Heart right ventricle (tissue), 16 donors: ENCODE results near the gene NPHP3. TPM values are rescaled to one million over a fixed set of nuclear protein-coding genes. Genes with fewer than 3 reads are reported as not detected.

Experiments
- ATAC-seq, 8 donors: fragments of 200-7000 bp; cut with Tn5 transposase; one replicate each; pipeline ENCODE4 v1.9.1; 2020; ENCODE audit warnings: mild to moderate bottlenecking in 8 of 8, moderate library complexity in 8 of 8, moderate number of reproducible peaks in 1 of 8
- DNase-seq, 2 donors: peaks; one replicate each; pipeline ENCODE4 v3.0.0-alpha.2; 2020
- H3K27ac ChIP-seq, 10 donors: fragments of 200-600 bp; sonication (generic) in 2 of 10; one replicate each; pipeline versions ENCODE4 v1.5.0 to v1.8.0; 2020 to 2022; ENCODE audit warnings: mild to moderate bottlenecking in 3 of 10
- H3K27me3 ChIP-seq, 7 donors: fragments of 200-600 bp; one replicate each; pipeline ENCODE4 v1.8.0; 2021 to 2022; ENCODE audit warnings: mild to moderate bottlenecking in 2 of 7
- H3K36me3 ChIP-seq, 9 donors: fragments of 200-600 bp; sonication (generic) in 1 of 9; one replicate each; pipeline versions ENCODE4 v1.5.0 to v1.8.0; 2020 to 2022; ENCODE audit warnings: mild to moderate bottlenecking in 2 of 9
- H3K4me1 ChIP-seq, 9 donors: fragments of 200-600 bp; sonication (generic) in 1 of 9; one replicate each; pipeline versions ENCODE4 v1.5.0 to v1.8.0; 2020 to 2022; ENCODE audit warnings: mild to moderate bottlenecking in 4 of 9
- H3K4me3 ChIP-seq, 10 donors: fragments of 200-600 bp; sonication (generic) in 2 of 10; one replicate each; pipeline versions ENCODE4 v1.5.0 to v1.8.0; 2020 to 2022; ENCODE audit warnings: mild to moderate bottlenecking in 7 of 10, moderate library complexity in 2 of 10
- H3K9me3 ChIP-seq, 11 donors: fragments of 200-600 bp in 10 of 11; sonication (generic) in 2 of 11; one replicate each; pipeline versions ENCODE4 v1.5.0 to v1.8.0; 2013 to 2022; ENCODE audit warnings: mild to moderate bottlenecking in 2 of 11, control low read depth in 1 of 11, moderate library complexity in 1 of 11
- CTCF ChIP-seq, 9 donors: fragments of 200-600 bp; sonication (generic) in 2 of 9; IDR thresholded peaks; one replicate each; pipeline versions ENCODE4 v1.5.0 to v1.8.0; 2021 to 2022; ENCODE audit warnings: antibody characterized with exemption in 9 of 9, mild to moderate bottlenecking in 5 of 9, moderate library complexity in 1 of 9
- WGBS, 2 donors: extraction: QIAGEN DNeasy Blood & Tissue Kit; methylation state at CpG; one replicate each; pipeline ENCODE4 v1.1.7; 2013; ENCODE audit warnings: inconsistent platforms in 1 of 2; 5-methylcytosine and 5-hydroxymethylcytosine counted together
- intact Hi-C, 10 donors: fragments of 100-400 bp; cut with DNase I; formaldehyde crosslinking; loops; one replicate each; pipeline versions ENCODE4 v1.11.1 to v1.14.2; 2022
- polyA plus RNA-seq, 2 donors: library from polyadenylated mRNA; stranded (reverse); fragments of 200-250 nt; gene quantifications; one replicate each; pipeline ENCODE4 v1.2.3, GENCODE V29; 2013
- total RNA-seq, 10 donors: library from RNA; stranded (reverse); fragmentation: NEBNext Ultra II Directional in 3 of 10; extraction: Animal tissue kit (Norgen Biotek cat#: 25700) in 3 of 10; gene quantifications; one replicate each; pipeline versions ENCODE4 v1.2.1 to v1.2.4, GENCODE V29; 2021 to 2023
- donor health status: Arrhythmogenic right ventricular cardiomyopathy.
- donor health status: ischemic (EF 13 %, LVEDD 7.1; RV severe dilation, severe dysfunction).
- donor health status: healthy with polysubstance abuse.
- donor health status: DM: no; HTN: yes; CAD: no.
- donor health status: DM: no; HTN: no; CAD: no.
- donor health status: ischemic (EF 25% LVEDD 6.9; RV normal size, moderate dysfunction).
- donor health status: ischemic (EF 25% LVEDD 5.7; RV mildly dilated, moderate dysfunction).
- donor health status: healthy.
- donor health status: DM: yes; HTN: yes; CAD: no.
- donor health status: Ischemic cardiomyopathy.
- donor health status: ischemic (EF 35%, LVEDD 5.7; RV mildly dilated, moderate dysfunction).
- donor health status: nonischemic (EF 11% LVEDD 7.7; RV severe dilation, severe dysfunction).
- donor health status: DM: yes; HTN: yes; CAD: no.
- donor health status: PGD.
- donor health status: ischemic (EF 29% LVEDD 5.4; RV normal size, mild dysfunction).
- donor health status: nonischemic (EF 23%, LVEDD 6.1; RV moderate dilation, normal function).

NPHP3 gene
- total and polyA plus RNA-seq, 12 donors = 3.8 to 21.3 (median 10.2) TPM

DNA sequence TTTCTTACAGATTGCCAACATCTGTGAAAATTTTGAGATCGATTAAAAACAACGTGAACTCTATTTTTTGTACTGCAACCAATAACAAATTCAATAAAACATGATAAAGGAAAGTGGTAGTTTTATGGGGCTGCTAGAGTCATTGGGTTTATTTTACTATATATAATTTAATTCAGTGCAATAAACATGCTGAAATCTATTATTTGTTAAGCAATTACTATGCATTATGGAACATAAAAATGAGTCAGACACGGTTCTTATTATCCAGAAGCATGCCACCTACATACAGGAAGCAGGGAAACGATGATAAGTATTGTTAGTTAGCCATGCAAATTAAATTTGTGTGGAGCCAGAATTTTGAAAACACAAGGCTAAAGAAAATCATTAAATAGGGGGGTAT lies 27.2 kb downstream of the NPHP3 start:
- Histone ChIP-seq H3K27me3 (no peaks in the 10 kb centered on the region), H3K36me3 (peaks cover 0 to 100% (median 64%) of the 10 kb centered on the region in 9 donors), H3K9me3 (no peaks in the 10 kb centered on the region), H3K4me3 (no peak overlapping the region), H3K27ac (no peak overlapping the region), H3K4me1 (no peaks in the 10 kb centered on the region)
- 71 to 86% methylated on average over 4 of the region's 4 CpGs for WGBS, 2 donors
- TF ChIP-seq CTCF (IDR thresholded peaks at IDR 0.05) = no peak
- intact Hi-C loops = no loop called here
- ATAC-seq (no peak), DNase-seq (no peak)

GRCh38 chr3:132690040-132690439 lies 32.2 kb downstream of the NPHP3 start:
- ATAC-seq (peak in 2 of 8 donors; percentile 49 to 65), DNase-seq (no peak)
- peak overlapping the region in 6 of 10 donors; percentile 1 to 41 (median 31) for H3K27ac ChIP-seq
- H3K9me3 ChIP-seq = no peaks in the 10 kb centered on the region
- H3K4me1 ChIP-seq = no peaks in the 10 kb centered on the region
- H3K27me3 ChIP-seq = no peaks in the 10 kb centered on the region
- peaks cover 0 to 100% (median 71%) of the 10 kb centered on the region in 9 donors for H3K36me3 ChIP-seq
- H3K4me3 ChIP-seq = no peak overlapping the region
- intact Hi-C loops = no loop called here
- TF ChIP-seq CTCF (IDR thresholded peaks at IDR 0.05) = no peak
- WGBS, 2 donors = 59 to 64% methylated on average over 4 of the region's 4 CpGs

DNA sequence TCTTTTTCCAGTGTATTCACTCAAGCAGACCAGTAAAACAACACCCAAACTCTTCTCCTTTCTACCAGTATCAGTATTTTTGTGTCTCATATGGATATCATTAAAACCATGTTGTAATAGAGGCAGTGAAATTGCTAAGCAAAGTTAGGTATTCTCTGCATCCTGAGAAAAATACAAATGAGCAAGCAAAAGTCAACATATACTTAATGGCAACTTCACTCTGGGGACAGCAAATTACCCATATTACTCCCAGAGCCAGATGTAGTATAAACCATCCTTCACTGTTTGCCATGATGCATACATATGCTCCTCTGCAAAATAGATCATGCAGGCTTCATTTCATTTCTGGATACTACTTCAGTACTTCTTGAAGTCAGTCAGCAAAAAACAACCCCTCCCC lies 40.0 kb downstream of the NPHP3 start:
- no peak for ATAC-seq
- H3K27me3 ChIP-seq = no peaks in the 10 kb centered on the region
- no peak overlapping the region for H3K4me3 ChIP-seq
- peaks cover 0 to 100% (median 56%) of the 10 kb centered on the region in 9 donors for H3K36me3 ChIP-seq
- no peaks in the 10 kb centered on the region for H3K4me1 ChIP-seq
- H3K27ac ChIP-seq = no peak overlapping the region
- H3K9me3 ChIP-seq = no peaks in the 10 kb centered on the region
- DNase-seq = no peak
- intact Hi-C loops = no loop called here
- no peak for TF ChIP-seq CTCF (IDR thresholded peaks at IDR 0.05)

GRCh38 chr3:132681421-132681820 lies 40.8 kb downstream of the NPHP3 start:
- Histone ChIP-seq H3K27ac (no peak overlapping the region), H3K27me3 (no peaks in the 10 kb centered on the region), H3K36me3 (peaks cover 0 to 100% (median 59%) of the 10 kb centered on the region in 9 donors), H3K4me3 (no peak overlapping the region), H3K4me1 (no peaks in the 10 kb centered on the region), H3K9me3 (no peaks in the 10 kb centered on the region)
- WGBS, 2 donors = 97% methylated on average over 3 of the region's 3 CpGs
- ATAC-seq (no peak), DNase-seq (no peak)
- intact Hi-C loops = no loop called here
- no peak for TF ChIP-seq CTCF (IDR thresholded peaks at IDR 0.05)
